Activated naive CD8-positive, alpha-beta T cell treated with anti-CD3 and anti-CD28 coated beads for 36 hours (primary cell): Measurements from ENCODE around the gene ACSF2. TPM values are rescaled to one million over a fixed set of nuclear protein-coding genes. Genes with fewer than 3 reads are reported as not detected.

Experiments
- DNase-seq: peaks from one replicate; pipeline ENCODE4 v3.0.0; 2021
- H3K27ac Mint-ChIP-seq: one replicate; pipeline ENCODE4 v1.8.0; 2022; ENCODE audit warnings: mild to moderate bottlenecking, moderate library complexity, mixed read lengths
- H3K27me3 Mint-ChIP-seq: one replicate; pipeline ENCODE4 v1.8.0; 2022; ENCODE audit warnings: mild to moderate bottlenecking, mixed read lengths
- H3K36me3 Mint-ChIP-seq: one replicate; pipeline ENCODE4 v1.8.0; 2021; ENCODE audit warnings: mild to moderate bottlenecking, mixed read lengths
- H3K4me1 Mint-ChIP-seq: one replicate; pipeline ENCODE4 v1.8.0; 2021; ENCODE audit warnings: mixed read lengths
- H3K4me3 Mint-ChIP-seq: one replicate; pipeline ENCODE4 v1.8.0; 2022; ENCODE audit warnings: mild to moderate bottlenecking, moderate library complexity, mixed read lengths
- H3K9me3 Mint-ChIP-seq: one replicate; pipeline ENCODE4 v1.8.0; 2022; ENCODE audit warnings: mixed read lengths
- total RNA-seq, 2 experiments: library from RNA; stranded (reverse); gene quantifications; one replicate each; pipeline ENCODE4 v1.2.3, GENCODE V29; 2021

Gene ACSF2
- total RNA-seq: 1 to 10 TPM; 9.2 to 9.7 TPM

GRCh38 chr17:50425682-50426471 is at the start of gene ACSF2:
Gene ACSF2, plus strand, starts transcription at chr17:50426218. Its CDS starts 44 bp downstream, at chr17:50426262.
- H3K9me3 Mint-ChIP-seq: no peaks in the 10 kb centered on the region
- peak within 1 kb of the TSS; percentile 67 for H3K27ac Mint-ChIP-seq
- H3K4me1 Mint-ChIP-seq: peaks cover 25% of the 10 kb centered on the region
- no peaks in the 10 kb centered on the region for H3K27me3 Mint-ChIP-seq
- H3K36me3 Mint-ChIP-seq: no peaks in the 10 kb centered on the region
- peak; percentile 79 for DNase-seq
- H3K4me3 Mint-ChIP-seq: peak within 1 kb of the TSS; percentile 82

GRCh38 chr17:50379351-50380132 is 46.5 kb upstream of the ACSF2 start:
- Mint-ChIP-seq H3K4me3 (no peak overlapping the region), H3K27me3 (no peaks in the 10 kb centered on the region), H3K36me3 (peaks cover 10% of the 10 kb centered on the region), H3K4me1 (no peaks in the 10 kb centered on the region), H3K27ac (no peak overlapping the region), H3K9me3 (no peaks in the 10 kb centered on the region)
- DNase-seq: no peak

GRCh38 chr17:50380369-50381259 is 45.4 kb upstream of the ACSF2 start:
- H3K4me3 Mint-ChIP-seq: no peak overlapping the region
- H3K4me1 Mint-ChIP-seq: no peaks in the 10 kb centered on the region
- no peaks in the 10 kb centered on the region for H3K27me3 Mint-ChIP-seq
- H3K27ac Mint-ChIP-seq: no peak overlapping the region
- no peak for DNase-seq
- H3K36me3 Mint-ChIP-seq: peaks cover 14% of the 10 kb centered on the region
- no peaks in the 10 kb centered on the region for H3K9me3 Mint-ChIP-seq

GRCh38 chr17:50381260-50381815 is 44.7 kb upstream of the ACSF2 start:
- H3K9me3 Mint-ChIP-seq: no peaks in the 10 kb centered on the region
- no peaks in the 10 kb centered on the region for H3K4me1 Mint-ChIP-seq
- no peak overlapping the region for H3K27ac Mint-ChIP-seq
- H3K27me3 Mint-ChIP-seq: no peaks in the 10 kb centered on the region
- H3K4me3 Mint-ChIP-seq: no peak overlapping the region
- H3K36me3 Mint-ChIP-seq: peaks cover 16% of the 10 kb centered on the region
- no peak for DNase-seq

GRCh38 chr17:50381920-50382319 is 44.1 kb upstream of the ACSF2 start:
- no peak overlapping the region for H3K27ac Mint-ChIP-seq
- H3K27me3 Mint-ChIP-seq: no peaks in the 10 kb centered on the region
- no peaks in the 10 kb centered on the region for H3K4me1 Mint-ChIP-seq
- H3K4me3 Mint-ChIP-seq: no peak overlapping the region
- peaks cover 20% of the 10 kb centered on the region for H3K36me3 Mint-ChIP-seq
- no peaks in the 10 kb centered on the region for H3K9me3 Mint-ChIP-seq
- DNase-seq: no peak

- Mint-ChIP-seq H3K27ac (no peak overlapping the region), H3K4me3 (no peak overlapping the region), H3K9me3 (no peaks in the 10 kb centered on the region), H3K36me3 (peaks cover 17% of the 10 kb centered on the region), H3K4me1 (no peaks in the 10 kb centered on the region), H3K27me3 (no peaks in the 10 kb centered on the region)
- DNase-seq: no peak
Measured at GRCh38 chr17:50382931-50383330, 43.1 kb upstream of the ACSF2 start.

GRCh38 chr17:50386510-50386909 is 39.5 kb upstream of the ACSF2 start:
- Mint-ChIP-seq H3K27me3 (no peaks in the 10 kb centered on the region), H3K36me3 (peaks cover 16% of the 10 kb centered on the region), H3K4me1 (peaks cover 2% of the 10 kb centered on the region), H3K27ac (no peak overlapping the region), H3K9me3 (no peaks in the 10 kb centered on the region), H3K4me3 (no peak overlapping the region)
- DNase-seq: no peak

GRCh38 chr17:50388728-50389127 is 37.3 kb upstream of the ACSF2 start:
- H3K4me3 Mint-ChIP-seq: no peak overlapping the region
- H3K4me1 Mint-ChIP-seq: peaks cover 4% of the 10 kb centered on the region
- peaks cover 20% of the 10 kb centered on the region for H3K36me3 Mint-ChIP-seq
- H3K27me3 Mint-ChIP-seq: no peaks in the 10 kb centered on the region
- no peak overlapping the region for H3K27ac Mint-ChIP-seq
- no peaks in the 10 kb centered on the region for H3K9me3 Mint-ChIP-seq
- DNase-seq: no peak

- Mint-ChIP-seq H3K27ac (no peak overlapping the region), H3K4me3 (no peak overlapping the region), H3K36me3 (peaks cover 25% of the 10 kb centered on the region), H3K4me1 (peaks cover 7% of the 10 kb centered on the region), H3K9me3 (no peaks in the 10 kb centered on the region), H3K27me3 (no peaks in the 10 kb centered on the region)
- no peak for DNase-seq
Measured at GRCh38 chr17:50389534-50389933, 36.5 kb upstream of the ACSF2 start.

- no peak overlapping the region for H3K4me3 Mint-ChIP-seq
Measured at GRCh38 chr17:50392621-50393020, 33.4 kb upstream of the ACSF2 start.

GRCh38 chr17:50393700-50394099 is 32.3 kb upstream of the ACSF2 start:
- Mint-ChIP-seq H3K36me3 (peaks cover 25% of the 10 kb centered on the region), H3K4me1 (peaks cover 27% of the 10 kb centered on the region), H3K27me3 (no peaks in the 10 kb centered on the region), H3K4me3 (no peak overlapping the region), H3K9me3 (no peaks in the 10 kb centered on the region), H3K27ac (no peak overlapping the region)
- DNase-seq: no peak

More at GRCh38 chr17:50392621-50393020, 33.4 kb upstream of the ACSF2 start:
- peaks cover 25% of the 10 kb centered on the region for H3K4me1 Mint-ChIP-seq
- H3K36me3 Mint-ChIP-seq: peaks cover 29% of the 10 kb centered on the region
- no peak overlapping the region for H3K27ac Mint-ChIP-seq
- DNase-seq: no peak
- no peaks in the 10 kb centered on the region for H3K27me3 Mint-ChIP-seq
- H3K9me3 Mint-ChIP-seq: no peaks in the 10 kb centered on the region

- Mint-ChIP-seq H3K36me3 (peaks cover 25% of the 10 kb centered on the region), H3K27me3 (no peaks in the 10 kb centered on the region), H3K27ac (peak overlapping the region; percentile 31), H3K4me1 (peaks cover 27% of the 10 kb centered on the region), H3K4me3 (peak overlapping the region; percentile 96), H3K9me3 (no peaks in the 10 kb centered on the region)
- DNase-seq: no peak
Measured at GRCh38 chr17:50394711-50395110, 31.3 kb upstream of the ACSF2 start.

GRCh38 chr17:50396261-50397110 is 29.5 kb upstream of the ACSF2 start:
- peaks cover 23% of the 10 kb centered on the region for H3K36me3 Mint-ChIP-seq
- H3K27me3 Mint-ChIP-seq: no peaks in the 10 kb centered on the region
- no peaks in the 10 kb centered on the region for H3K9me3 Mint-ChIP-seq
- peak overlapping the region; percentile 96 for H3K4me3 Mint-ChIP-seq
- DNase-seq: peak; percentile 35
- H3K27ac Mint-ChIP-seq: peak overlapping the region; percentile 87
- peaks cover 25% of the 10 kb centered on the region for H3K4me1 Mint-ChIP-seq
